HG02588 (cell line): ENCODE results near the gene SYT6.

ENCODE experiments used
- ATAC-seq: cut with Tn5 transposase; IDR thresholded peaks from one replicate; pipeline ENCODE4 v1.9.1; 2021; ENCODE audit warnings: mild to moderate bottlenecking, moderate library complexity; ENCODE audit not compliant: unreplicated experiment

The SYT6 gene

DNA sequence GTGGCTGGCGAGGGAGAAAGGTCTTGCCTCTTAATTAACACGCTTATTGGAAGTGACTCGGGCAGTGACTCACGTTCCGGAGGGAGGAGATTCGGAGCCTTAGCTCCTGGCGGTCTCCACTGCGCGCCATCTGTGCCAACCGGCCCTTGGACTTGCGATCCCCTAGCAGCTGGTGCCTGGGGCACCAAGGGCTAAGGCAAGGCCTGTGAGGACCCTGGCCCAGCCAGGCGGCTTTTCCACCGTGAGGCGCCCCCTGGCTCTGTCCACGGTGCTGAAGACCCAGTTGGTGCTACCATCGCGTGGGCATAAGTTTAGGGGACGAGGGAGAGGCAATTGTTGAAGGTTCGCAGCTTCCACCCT is 1.3 kb upstream of the SYT6 start:
- ATAC-seq: no peak

DNA sequence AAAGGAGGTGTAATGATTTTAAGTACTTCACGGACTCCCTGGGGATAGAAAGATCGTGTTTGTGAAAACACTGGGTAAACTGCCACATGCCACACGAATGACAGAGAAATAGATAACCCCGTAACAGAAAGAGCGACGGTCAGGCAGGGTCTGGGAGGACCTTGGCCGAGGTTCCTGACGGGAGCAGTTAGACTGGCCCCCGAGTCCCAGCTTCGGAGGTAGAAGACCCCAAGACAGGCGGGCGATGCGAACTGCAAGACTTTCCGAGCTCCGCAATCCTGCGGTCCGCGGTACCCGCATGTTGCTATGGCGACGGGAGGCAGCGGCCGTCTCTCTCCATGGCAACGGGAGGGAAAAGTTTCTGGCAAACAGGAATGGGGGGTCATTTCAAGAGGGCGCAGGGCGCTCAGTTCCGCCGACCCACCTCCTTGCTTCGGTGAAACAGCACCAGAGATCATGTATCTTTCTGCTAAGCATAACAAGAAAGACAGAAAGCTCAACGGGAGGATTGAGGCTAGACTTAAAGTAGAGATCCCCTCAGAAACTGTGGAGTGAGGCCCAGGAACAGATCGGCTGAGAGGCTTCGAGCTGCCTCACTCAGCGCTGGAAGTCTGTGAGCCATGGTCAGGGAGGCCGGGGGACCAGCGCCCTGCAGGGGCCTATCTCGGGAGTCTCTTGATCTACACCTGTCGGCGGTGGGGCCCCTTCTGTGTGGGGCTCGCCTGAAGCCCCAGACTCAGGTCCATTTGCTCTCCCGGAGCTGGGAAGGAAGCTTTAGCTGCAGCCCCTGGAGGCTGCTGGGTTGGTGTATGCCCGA is 685 bp upstream of the SYT6 start:
- ATAC-seq: no peak

DNA sequence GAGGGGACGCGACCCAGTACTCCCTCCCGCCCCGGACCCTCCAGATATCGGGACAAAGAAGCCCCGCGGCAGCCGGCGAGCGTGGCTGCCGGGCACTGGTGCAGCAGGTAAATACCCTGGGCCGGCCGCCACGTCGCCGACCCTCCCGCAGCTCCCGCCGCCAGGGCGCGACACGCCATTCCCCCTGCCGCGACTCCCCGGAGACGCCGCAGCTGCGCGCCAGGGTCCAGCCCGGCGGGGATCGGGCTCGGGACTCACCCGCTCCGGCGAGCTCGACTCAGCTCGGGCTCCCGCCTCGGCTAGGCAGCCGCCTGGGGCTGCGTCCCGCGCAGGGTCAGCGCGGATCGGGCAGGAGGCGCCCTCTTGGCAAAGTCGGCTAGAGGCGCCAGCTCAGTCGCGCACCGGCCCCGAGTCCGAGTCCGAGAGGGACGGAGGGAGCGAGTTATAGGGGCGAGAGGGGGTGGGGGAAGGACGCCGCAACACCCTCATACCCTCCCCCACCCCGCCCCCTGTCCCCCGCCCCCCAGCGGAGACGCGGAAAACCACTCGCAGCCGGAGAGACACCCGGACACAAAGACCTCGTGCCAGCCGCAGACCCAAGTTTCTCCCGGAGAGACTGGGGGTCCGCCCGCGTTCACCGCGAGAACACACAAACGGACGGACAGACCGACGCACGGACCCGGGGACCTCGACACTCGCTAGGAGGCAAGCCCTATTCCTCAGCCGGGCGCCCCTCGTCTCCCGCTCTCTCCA is 985 bp downstream of the SYT6 start:
- no peak for ATAC-seq

DNA sequence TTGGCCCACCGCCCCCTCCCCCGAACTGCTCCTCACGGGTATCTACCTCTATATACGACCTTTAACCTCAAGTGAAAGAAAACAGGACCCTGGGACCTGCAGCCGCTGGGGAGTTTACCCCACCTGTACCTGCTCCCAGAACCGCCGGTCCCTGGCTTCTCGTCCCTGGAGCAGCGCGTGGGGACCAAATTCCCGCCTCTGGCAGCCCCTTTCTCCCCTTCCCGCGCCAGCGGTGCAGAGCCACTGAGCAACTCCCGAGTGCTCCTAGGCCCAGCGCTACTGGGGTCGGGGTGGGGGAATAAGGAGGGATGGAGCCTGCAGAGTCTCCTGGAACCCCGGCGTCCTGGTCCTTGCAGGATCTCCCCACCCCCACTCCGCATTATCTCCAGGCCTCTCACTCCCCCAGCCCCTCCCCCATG is 1.6 kb downstream of the SYT6 start:
- ATAC-seq: no peak

DNA sequence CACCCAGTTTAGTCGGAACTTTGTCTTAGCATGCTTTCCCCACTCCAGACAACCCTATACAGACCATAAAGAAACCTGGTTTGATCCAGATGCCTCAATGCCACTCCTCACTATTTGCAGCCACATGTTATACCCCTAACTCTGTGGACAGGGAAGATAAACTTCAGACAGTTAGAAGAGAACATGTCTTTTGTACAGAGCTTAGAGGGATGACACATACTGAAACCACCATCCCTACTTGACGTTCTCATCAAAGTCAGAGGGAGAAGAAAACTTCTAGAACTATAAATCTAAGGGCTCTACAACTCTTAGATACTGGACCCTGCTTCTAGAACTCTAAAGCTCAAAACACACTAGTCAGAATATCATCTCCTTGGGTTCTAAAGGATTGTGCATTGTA is 3.7 kb downstream of the SYT6 start:
- no peak for ATAC-seq

DNA sequence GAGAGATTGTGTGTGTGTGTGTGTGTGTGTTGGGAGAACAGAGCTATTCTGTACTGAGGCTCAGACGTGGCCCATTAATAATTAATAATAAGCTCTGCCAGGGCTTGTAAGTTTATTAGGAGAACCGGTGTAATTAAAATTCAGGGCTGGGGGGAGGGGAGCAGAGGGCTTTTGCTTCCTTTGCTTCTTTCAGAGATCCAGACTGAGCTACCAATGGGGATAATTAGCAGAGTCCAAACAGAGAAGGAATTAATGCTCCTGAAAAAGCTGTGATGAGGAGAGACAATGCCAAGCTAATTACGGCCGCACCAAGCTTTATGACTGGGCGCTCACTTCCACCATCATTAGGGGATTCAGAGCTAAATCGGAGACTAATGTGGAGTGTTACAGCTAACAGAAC is 4.5 kb downstream of the SYT6 start:
- ATAC-seq: no peak

DNA sequence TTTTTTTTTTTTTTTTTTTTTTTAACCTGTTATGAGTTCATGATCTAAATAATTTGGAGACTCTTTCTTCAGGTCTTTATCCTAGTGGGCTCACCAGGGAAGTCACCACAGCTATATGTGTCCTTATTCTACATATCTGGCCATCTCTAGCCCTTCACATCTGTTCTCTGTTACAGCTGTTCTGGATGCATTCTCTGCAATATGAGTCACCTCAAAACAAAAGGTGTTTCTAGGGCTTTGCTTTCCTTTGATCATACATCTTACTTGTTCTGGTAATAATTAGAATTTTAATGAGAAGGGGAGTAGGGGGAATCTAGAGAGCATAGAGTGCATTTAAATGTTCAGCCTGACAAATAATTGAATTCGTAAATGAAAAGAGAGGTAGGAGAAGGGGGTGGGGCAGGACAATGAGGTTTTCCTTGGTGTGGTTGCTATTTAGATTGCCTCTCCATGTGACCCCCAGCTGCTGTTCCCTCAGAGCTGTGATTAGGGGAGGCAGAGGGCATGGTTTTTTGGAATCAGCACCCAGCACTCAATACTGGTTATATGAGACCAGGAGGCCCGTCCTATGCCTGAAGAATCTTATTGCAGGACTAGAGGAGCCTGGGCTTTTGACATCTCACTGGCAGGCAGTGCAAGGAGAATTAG is 8.0 kb downstream of the SYT6 start:
- ATAC-seq: no peak

DNA sequence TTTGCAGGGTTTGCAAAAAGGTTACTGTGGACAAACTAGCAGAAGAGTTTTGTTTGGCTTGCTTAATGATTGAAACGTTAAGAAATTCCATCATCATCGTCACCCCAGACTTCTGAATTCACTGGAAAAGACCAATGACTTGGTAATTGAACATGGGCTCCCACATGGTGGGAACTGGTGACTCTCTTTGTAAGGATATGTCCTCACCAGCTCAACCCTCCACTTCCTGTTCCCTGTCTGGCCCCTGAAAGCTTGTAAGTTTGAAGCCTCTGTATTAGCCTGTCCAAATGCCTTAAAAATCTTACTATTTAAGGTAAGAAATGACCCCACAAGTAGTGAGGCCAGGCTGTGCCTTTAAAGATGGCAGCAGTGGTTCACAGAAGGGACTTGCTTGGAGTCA is 9.7 kb downstream of the SYT6 start:
- no peak for ATAC-seq

DNA sequence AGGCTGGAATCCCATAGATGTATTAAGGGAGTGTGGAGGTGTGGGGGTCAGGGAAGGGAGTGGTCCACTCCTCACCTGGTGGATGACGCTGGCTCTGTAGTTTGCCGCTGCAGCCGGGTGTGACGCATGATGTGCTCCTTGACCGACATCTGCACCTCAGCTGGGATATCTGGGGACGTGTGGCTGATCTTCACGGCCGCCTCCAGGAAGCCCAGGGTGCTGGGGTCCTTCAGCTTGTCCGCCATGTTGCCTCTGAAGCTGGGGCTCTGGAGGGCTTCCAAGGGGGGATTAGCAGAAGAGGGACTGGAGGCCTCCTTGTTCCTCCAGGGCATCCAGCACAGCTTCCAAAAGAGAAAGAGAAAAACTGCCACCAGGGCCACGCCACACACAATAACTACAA is 14.1 kb downstream of the SYT6 start:
- no peak for ATAC-seq

DNA sequence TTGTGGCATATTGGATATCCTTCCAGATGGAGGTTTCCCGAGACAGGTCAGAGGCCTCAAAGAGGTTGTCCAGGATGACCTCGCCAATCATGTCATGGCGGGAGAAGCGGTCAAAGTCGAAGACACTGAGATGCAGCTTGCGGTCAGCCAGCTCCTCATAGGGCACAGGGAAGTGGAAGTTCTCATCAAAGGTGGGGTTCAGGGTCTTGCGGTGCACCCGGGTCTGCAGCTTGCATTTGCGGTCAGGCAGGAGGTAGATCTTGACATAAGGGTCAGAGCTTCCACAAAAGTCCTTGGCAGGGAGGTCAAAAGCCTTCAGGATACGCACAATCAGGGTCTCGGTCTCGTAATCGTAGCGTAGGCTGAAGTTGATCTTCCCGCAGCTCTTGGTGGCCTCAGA is 16.2 kb downstream of the SYT6 start:
- ATAC-seq: no peak

DNA sequence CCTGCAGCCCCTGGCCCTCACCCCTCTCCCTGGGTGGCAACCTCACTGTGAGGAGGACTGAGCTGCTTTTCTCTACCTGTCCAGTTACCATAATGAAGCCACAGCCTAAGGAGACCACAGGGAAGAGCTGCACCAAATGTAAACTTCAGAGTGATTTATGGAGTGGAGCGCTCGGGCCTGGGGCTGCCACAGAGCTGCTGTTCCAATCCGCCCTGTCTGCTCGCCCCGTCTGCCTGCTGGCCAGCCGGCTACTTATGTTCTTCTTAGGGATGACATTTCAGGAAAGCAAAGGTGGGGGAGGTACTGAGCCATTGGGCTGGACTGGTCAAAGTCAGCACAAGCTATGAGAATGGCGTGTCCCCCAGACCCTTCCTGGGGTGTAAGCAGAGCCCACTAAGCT is 17.9 kb downstream of the SYT6 start:
- ATAC-seq: no peak

DNA sequence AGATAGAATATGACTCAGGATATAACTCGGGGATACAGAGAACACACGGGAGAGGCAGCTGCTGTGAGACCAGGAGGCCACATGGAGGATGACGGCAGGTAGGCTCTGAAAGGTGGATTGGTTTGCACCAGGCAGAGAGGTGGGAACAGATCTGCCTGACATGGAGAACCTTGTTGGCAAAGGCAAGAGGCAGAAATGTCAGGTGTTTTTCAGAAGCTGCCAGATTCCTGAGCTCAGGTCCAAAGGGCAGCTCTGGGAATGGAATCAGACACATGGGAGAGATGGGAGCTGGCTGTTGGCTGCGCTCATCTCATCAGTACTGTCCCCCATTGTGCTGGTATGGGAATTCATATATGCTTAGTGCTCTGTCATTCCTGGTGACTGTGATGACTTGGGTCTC is 19.2 kb downstream of the SYT6 start:
- no peak for ATAC-seq

DNA sequence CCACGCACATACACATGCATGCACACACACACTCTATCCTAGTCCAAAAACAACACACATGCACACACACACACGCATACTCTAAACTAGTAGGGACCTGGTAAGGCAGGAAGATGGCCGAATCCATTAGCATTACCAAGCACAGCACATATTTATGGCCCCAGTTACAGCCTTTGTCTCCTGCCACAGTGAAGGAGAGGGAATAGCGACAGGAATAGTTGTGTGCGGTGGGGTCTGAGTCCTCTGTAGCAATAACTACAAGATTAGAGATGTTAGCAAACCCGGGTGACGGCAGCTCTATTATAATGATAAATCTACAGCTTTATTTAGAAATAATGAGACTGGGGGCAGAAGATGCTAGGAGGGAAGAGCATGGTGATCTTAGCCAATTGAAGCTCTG is 20.5 kb downstream of the SYT6 start:
- no peak for ATAC-seq

DNA sequence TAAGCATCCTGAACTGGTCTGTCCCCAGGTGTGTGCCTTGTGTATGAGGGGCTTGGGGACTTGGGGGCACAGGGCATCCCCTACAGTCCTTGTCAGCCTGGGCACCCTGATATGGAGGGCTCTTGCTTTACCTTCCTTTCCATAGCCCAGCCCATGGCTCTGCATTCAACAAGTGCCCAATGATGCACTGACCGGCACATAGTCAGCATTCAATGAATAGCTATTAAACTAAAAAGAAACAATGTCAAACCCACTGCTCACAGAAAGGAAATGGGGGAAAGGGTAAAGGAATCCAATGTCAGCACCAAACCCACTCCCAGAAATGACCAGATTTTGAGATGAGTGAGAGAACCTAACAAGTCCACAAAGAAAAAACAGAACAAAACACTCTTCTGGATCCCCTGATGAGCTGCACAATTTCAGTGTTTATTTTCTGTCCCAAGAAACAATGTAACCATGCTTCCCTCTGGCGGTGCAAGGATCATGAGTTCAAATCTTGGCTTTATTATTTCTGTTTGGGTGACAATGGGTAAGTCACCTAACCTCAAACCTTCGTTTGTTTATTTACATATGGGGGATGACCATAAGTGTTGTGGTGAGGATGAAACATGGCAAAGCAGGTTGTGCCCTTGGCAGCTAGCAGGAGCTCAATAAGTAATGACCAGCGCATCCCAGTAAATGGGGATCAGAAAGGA is 22.0 kb downstream of the SYT6 start:
- ATAC-seq: no peak

DNA sequence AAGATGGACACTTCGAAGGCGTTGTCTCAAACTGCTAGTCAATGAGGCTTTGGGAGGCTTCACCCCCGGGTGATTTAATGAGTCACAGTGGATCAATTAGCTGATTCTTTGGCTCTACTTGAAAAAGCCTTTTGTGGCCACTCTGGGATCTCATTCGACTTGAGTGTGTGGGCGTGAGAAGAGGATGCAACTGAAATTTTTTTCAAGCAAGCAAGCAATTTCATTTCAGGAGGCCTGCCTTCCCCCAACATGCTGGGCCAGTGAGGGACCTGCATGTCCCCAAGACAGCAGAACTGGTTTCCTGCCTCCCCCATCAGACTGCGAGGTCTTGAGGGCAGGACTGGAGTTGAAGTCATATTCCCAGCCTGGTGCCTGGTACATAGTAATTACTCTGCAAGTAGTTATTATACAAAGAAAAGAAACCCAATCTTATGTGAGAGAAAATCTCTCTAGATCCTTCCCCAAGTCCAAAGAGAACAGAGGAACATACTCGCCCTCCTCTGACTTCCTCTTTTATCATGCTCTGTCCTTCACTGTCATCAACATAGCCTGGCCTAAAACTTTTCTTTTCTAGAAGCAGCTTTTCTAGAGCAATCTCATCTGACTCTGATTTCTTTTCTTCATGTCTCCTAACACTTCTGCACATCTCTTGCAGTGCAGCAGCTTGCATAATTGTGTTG is 22.7 kb downstream of the SYT6 start:
- no peak for ATAC-seq

DNA sequence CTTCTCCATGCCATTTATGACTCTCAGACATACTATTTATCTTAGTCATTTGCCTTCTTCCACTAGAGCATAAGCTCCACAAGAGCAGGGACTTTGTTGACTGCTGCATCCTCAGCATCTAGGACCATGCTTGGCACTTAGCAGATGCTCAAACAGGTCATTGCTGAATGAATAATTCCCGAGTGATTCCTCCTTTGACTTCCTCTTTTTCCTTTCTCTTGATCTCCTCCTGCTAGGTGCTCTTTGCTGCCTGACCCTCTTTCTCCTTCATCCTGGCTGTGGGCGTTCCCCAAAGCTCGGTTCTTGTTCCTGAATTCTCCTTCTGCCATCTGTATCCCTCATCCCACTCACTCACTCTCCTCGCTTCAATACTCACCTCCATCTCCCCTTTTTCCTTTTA is 23.5 kb downstream of the SYT6 start:
- no peak for ATAC-seq

DNA sequence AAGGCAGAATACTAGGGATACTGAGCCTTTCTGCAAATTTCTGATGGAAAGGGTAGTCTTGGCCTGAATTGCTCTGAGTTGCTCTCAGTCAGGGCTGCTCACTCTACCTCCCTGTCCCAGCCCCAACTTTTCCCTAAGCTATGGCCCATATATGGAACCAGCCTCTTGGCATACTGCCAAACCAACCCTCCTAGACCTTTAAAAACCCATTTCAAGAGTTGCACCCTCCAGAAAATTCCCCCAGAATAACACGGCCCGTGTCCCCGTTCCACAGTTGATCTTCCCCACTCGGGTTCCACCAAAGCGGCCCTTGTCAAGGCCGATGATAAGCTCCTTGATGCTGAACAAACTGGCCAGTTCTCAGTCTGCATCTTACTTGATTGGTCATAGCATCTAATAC is 25.4 kb downstream of the SYT6 start:
- ATAC-seq: no peak

DNA sequence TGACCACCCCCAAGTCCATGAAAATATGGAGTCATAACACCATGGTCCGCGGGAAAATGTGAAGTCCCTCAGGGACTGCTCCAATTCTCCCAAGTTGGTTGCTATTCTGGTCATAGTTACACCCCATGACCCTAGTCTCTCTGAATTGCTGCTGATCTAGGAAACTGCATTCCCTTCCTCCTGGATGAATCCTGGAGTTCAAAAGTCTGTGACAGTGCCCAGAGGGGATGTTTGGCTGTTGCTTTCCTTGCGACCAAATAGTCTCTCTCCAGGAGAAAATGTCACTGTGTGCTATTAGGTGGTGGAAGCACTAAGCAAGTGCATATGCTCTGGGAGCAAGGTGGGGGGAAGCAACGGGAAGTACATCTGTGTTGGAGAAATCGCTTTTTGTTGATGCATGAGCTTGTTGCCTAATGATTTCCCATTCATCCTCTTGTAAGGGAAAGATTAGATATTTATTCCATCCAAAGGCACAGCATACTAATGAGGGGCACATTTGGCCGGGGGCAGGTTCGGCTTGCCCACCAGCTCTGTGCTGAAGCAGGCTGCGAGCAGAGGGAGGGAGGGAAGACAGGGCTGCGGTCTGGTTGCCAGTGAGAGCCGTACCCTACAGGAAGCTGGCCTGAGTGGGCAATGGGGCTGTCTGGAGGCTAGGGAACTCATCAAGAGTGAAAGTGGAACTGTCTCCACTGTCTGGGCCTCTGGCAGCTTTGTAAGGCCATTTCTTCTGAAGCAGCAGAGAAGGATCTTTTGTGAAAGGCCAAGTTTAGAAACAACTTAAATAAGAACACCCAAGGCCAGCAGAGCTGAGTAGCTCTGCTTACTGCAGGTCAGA is 27.2 kb downstream of the SYT6 start:
- ATAC-seq: peak; percentile 59

DNA sequence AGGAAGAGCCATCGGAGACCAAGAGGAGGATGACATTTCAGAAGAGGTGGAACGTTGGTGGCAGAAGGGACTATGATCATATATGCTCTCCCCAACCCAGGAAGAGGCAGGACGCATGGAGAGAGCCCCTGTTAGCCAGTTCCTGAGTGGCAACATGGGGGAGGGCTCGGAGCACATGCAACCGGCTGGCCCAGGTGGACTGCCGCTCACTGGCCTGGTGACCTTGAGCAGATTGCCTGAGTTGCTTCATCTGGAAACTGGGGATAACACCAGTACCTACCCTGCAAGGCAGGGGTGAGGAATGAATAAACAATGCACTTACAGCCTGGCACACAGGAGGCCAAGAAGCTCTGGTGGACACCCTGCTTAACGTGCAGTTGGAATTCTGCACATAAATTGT is 29.0 kb downstream of the SYT6 start:
- ATAC-seq: no peak
